HG03135 (cell line): ENCODE measurements around the gene DGKE.

Source experiments
- ATAC-seq: cut with Tn5 transposase; IDR thresholded peaks from one replicate; pipeline ENCODE4 v1.9.1; 2021; ENCODE audit warnings: mild to moderate bottlenecking, moderate library complexity; ENCODE audit not compliant: unreplicated experiment

The DGKE gene

DNA sequence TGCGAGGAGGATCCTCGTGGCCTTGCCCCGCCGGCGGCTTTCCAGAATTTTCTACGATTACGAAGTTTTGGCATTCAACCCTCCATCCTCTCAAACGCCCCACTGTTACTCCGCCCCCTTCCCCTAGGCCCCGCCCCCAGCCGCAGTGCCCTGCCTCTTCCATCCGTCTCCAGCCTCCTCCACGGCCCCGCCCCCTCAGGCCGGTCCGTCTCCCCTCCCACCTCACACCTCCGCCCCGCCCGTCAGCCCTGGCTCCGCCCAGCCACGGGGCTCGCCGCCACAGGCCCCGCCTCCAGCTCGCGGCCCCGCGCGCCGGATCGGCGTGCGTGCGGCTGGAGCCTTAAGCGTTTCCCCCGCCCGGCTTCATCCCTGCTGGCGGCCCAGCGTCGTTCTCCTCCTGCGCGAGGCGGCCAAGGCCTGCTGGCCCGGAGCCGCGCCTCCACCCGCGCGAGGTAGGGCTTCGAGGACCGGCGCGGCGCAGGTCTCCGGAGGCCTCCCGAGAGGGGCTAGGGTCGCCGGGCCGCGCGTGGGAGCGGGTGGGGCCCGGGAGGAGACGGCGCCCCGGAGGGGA, at the start of gene DGKE, which contains the start of gene C17orf67:
Gene DGKE (plus strand): TSS at position 343 of the 571 bp plus-strand sequence. CDS start 645 bp downstream, outside the sequence.
Gene C17orf67 (minus strand): TSS at position 112 of the 571 bp plus-strand sequence. CDS start 18,110 bp downstream, outside the sequence.
- ATAC-seq: peak; percentile 69

DNA sequence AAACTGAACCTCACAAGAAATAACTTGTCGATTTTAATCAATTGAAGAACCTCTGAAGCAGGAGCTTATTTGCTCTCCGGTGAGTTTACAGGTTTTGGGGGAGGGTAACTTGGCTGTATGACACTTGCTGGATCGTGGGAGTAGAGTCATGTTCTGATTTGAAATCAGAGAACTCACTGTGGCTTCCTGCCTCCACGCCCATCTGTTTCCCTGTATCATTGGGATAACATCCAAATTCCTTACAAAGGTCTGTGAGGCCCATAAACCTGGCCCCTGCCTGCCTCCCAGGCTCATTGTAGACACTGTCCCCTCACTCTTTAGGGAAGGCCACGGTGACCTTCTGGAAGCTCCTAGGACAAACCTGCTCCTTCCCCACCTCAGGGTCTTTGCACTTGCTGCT, 48.5 kb upstream of the DGKE start:
- ATAC-seq: no peak

DNA sequence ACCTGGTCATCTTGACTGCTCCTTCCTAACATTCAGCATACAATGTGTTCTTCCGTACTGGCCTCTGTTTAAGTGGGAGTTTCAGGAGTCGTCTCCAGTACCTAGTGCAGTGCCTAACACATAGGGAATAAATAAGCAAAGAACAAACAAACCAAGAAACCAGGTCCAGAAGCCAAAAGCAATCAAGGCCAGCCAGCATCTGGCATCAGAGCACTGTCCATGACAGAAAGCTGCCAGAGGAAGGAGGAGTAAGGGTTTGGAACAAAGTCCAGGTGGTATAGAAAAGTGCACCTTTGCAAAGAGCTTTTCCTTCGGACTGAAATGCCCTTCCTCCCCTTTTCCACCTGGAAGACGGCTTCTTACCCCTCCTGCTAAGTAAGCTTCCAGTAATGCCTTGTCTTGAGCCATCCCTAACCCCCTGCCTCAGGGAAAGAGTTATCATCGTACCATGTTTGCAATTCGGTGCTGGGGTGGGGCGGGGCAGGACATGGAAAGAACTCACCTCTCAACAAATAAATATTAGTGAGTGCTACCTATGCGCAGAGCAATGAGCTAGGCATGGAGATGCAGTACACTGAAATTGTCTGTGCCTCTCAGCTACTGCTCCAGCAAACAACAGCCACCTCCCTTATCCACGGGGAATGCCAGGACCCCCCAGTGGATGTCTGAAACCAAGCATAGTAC, 47.8 kb upstream of the DGKE start:
- ATAC-seq: no peak

GRCh38 chr17:56786989-56787482, 46.9 kb upstream of the DGKE start:
- ATAC-seq: peak; percentile 72

DNA sequence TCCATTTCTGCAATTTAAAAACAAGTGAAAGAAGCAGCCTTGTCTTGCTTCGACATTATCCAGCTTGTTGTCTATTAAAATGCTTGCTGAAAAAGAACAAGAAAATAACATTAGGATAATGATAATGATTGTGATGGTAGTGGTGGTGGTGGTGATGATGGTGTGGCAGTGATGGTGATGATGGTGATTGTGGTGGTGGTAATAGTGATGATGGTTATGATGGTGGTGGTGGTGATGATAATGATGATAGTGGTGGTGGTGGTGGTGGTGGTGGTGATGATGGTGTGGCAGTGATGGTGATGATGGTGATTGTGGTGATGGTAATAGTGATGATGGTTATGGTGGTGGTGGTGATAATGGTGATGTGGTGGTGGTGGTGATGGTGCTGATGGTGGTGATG, 41.7 kb upstream of the DGKE start:
- ATAC-seq: no peak

DNA sequence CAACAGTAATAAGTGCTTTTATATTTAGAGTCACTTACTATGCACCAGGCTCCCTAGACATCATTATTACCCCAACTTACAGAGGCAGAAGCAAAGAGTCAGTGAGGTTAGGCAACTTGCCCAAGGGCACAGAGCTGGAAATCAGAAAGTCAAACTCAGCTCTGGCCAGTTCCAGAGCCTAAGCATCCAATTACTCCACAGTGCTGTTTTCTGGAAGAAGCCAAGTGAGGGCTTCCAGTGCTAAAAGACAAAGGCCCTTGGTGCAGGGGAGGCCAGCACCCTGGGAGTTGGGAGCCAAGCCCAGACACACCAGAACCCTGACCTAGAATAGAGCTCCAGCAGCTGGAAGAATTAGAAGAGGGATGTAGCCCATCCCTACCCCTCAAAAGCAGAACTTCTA, 40.4 kb upstream of the DGKE start:
- ATAC-seq: no peak

DNA sequence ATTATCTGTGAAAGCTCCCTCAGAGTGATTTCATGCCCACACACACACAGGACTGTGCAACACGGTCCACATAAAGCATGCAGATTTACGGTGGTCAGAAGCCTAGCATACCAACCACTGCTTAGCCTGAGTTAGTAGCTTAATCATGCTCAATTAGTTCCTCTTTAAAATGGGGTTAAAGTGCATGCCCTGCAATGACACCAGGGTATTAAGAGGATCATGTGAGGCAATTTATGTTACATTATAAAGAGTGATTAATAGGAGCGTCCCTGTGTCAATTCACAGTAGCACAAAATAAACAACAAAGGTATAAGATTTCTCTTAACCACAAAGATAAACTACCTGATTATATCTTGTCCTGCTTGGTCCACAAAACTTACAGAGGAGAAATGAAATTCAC, 40.0 kb upstream of the DGKE start:
- no peak for ATAC-seq

- ATAC-seq: no peak
These were observed 38.6 kb upstream of the DGKE start for GRCh38 chr17:56795221-56795865.

DNA sequence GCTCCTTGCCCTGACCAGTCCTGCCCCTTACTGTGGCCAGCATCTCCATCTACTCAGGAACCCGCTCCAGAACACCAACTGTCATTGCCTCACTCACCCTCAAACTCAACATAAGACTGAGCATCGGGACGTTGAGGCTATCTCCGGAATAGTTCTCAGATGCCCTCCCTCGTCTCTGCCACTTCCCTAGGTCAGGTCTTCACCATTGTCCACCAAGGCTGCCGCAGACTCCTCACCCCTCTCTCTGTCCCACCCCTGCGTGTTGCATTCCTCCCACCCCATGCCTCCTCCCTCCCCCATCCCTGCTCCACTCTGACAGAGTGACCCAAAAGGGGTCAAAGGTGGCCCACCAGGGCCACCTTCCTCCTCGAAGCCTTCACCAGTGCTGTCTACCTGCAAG, 37.4 kb upstream of the DGKE start:
- no peak for ATAC-seq

GRCh38 chr17:56798916-56799315, 35.0 kb upstream of the DGKE start:
- ATAC-seq: no peak

- ATAC-seq: no peak
These were observed 32.3 kb upstream of the DGKE start for GRCh38 chr17:56801459-56802178.

DNA sequence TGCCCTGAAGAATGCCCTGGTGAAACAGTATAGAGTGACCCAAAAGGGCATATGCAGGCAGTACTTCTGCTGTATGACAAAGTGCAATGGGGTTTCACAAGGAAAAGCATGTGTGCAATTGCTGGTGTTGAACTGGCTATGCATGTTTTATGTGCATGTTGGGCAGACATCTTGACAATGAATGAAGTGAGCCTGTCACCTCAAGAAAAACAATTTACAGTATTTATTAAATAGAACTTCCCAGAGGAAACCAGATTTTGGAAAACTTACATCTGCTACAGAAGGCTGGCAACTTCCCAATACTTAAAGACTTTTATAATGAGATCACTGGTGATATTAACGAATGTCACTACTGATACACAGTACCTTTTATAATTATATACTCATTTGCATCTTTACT, 30.9 kb upstream of the DGKE start:
- no peak for ATAC-seq

DNA sequence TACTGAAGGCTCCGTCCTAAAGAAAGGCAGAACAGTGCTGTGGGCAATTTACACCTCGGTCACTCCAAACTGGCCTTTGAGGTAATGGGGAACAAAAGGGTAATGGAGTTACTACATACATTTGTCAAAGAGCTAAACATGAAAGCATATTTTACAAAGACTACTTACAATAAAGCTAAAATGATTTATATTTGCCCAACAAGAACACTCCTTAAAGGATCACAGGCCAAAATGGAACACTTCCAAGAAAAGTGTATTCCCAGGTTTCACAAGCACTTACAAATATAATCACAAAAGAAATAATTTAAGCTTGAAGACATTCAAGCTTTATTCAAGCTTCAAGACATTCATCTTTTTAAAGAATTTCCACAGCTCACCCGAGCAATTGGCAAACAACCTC, 29.5 kb upstream of the DGKE start:
- ATAC-seq: no peak

- no peak for ATAC-seq
These were observed 27.0 kb upstream of the DGKE start for GRCh38 chr17:56806949-56807348.

GRCh38 chr17:56807723-56808122, 26.2 kb upstream of the DGKE start:
- no peak for ATAC-seq

GRCh38 chr17:56808503-56808902, 25.4 kb upstream of the DGKE start:
- no peak for ATAC-seq

- no peak for ATAC-seq
These were observed 24.7 kb upstream of the DGKE start for GRCh38 chr17:56809106-56809819.

DNA sequence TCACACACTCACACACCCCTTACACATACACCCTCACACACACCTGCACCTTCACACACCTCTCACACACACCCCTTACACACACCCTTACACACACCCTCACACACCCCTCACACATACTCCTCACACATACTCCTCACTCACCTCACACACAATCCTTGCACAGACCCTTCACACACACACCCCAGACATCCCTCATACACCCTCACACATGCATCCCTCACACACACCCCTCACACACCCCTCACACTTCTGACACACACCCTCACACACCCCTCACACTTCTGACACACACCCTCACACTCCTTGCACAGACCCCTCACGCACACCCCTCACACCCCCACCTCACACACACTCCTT, 24.2 kb upstream of the DGKE start:
- no peak for ATAC-seq

GRCh38 chr17:56810343-56810742, 23.6 kb upstream of the DGKE start:
- ATAC-seq: no peak

- no peak for ATAC-seq
These were observed 22.8 kb upstream of the DGKE start for GRCh38 chr17:56810891-56811775.
